Endothelial cell of umbilical vein (primary cell): ENCODE results near the gene ARID5A. TPM values are rescaled to one million over a fixed set of nuclear protein-coding genes. Genes with fewer than 3 reads are reported as not detected.

Experiments
- BruUV-seq: library from RNA; stranded (reverse); fragments of 400-500 nt; replicated peaks from 2 replicates; lab custom pipeline; 2021; lab: Mats Ljungman, UMichigan
- CTCF ChIA-PET: fragments of 300-600, 350-600 bp; sonication (Branson Sonifier 250); formaldehyde crosslinking; loops from one replicate; lab custom pipeline; 2021; ENCODE audit warnings: antibody characterized with exemption, inconsistent platforms; lab: Charles Lee
- POLR2A ChIA-PET: fragments of 300-600, 350-600 bp; sonication (Branson Sonifier 250); formaldehyde crosslinking; loops from one replicate; lab custom pipeline; 2021; ENCODE audit warnings: antibody characterized with exemption, inconsistent platforms; lab: Charles Lee
- DNase-seq: peaks from one replicate; pipeline ENCODE4 v3.0.0-alpha.2; 2011; ENCODE audit warnings: low read depth, low spot score
- FAIRE-seq: peaks from 2 replicates; lab custom pipeline; 2011; peaks lifted over from hg19 to GRCh38; lab: Jason Lieb, UNC
- H2AFZ ChIP-seq: 2 replicates; pipeline ENCODE4 v1.6.0; 2012; ENCODE audit warnings: low read depth, low read length, control low read depth, inconsistent platforms
- H3K27ac ChIP-seq: 2 replicates; pipeline ENCODE4 v1.5.1; 2011; ENCODE audit warnings: low read depth, mild to moderate bottlenecking, control low read depth, low read length, moderate library complexity; ENCODE audit not compliant: insufficient read depth
- H3K27me3 ChIP-seq, 2 experiments: 2 replicates each; pipeline versions ENCODE4 v1.6.0 to v1.6.1; 2011; ENCODE audit warnings: low read length in 2 of 2, mixed read lengths in 1 of 2; ENCODE audit not compliant: control insufficient read depth in 2 of 2, insufficient read depth in 2 of 2
- H3K36me3 ChIP-seq, 2 experiments: 2 replicates in 1 of 2; 3 replicates in 1 of 2; pipeline ENCODE4 v1.5.1; 2011; ENCODE audit warnings: low read length in 2 of 2, mild to moderate bottlenecking in 1 of 2, moderate library complexity in 1 of 2; ENCODE audit not compliant: control insufficient read depth in 2 of 2, insufficient read depth in 2 of 2; ENCODE audit errors: extremely low read depth in 1 of 2
- H3K4me1 ChIP-seq: 3 replicates; pipeline ENCODE4 v1.5.1; 2011; ENCODE audit warnings: mild to moderate bottlenecking, low read length; ENCODE audit not compliant: control insufficient read depth, insufficient read depth; ENCODE audit errors: extremely low read depth
- H3K4me2 ChIP-seq: 2 replicates; pipeline ENCODE4 v1.6.1; 2011; ENCODE audit warnings: low read length, control low read depth, mixed read lengths; ENCODE audit not compliant: insufficient read depth
- H3K4me3 ChIP-seq, 3 experiments: fragments of 200-600 bp in 1 of 3; sonication (generic), shearing (Covaris generic) in 1 of 3; replicated peaks in 1 of 3; 2 replicates each; pipeline ENCODE4 v1.5.1; 2011 to 2016; ENCODE audit warnings: control low read depth in 3 of 3, low read length in 3 of 3, mild to moderate bottlenecking in 2 of 3, inconsistent platforms in 1 of 3, low read depth in 1 of 3, moderate library complexity in 1 of 3; ENCODE audit not compliant: insufficient read depth in 1 of 3
- H3K79me2 ChIP-seq: 2 replicates; pipeline ENCODE4 v1.6.0; 2012; ENCODE audit warnings: low read length, inconsistent platforms; ENCODE audit not compliant: control insufficient read depth, insufficient read depth
- H3K9ac ChIP-seq: replicated peaks from 2 replicates; pipeline ENCODE3; 2011; ENCODE audit warnings: low read length, control low read depth; ENCODE audit not compliant: insufficient read depth; ENCODE audit errors: extremely low read depth
- H3K9me1 ChIP-seq: replicated peaks from 3 replicates; pipeline ENCODE4 v1.6.0; 2011; ENCODE audit warnings: mild to moderate bottlenecking, low read length; ENCODE audit not compliant: control insufficient read depth, insufficient read depth; ENCODE audit errors: extremely low read depth
- H3K9me3 ChIP-seq: replicated peaks from 2 replicates; pipeline ENCODE4 v1.5.1; 2012; ENCODE audit warnings: low read length, inconsistent platforms; ENCODE audit not compliant: control insufficient read depth, insufficient read depth
- H4K20me1 ChIP-seq: replicated peaks from 2 replicates; pipeline ENCODE3; 2011; ENCODE audit warnings: mild to moderate bottlenecking, low read length; ENCODE audit not compliant: control insufficient read depth, insufficient read depth; ENCODE audit errors: extremely low read depth
- CTCF ChIP-seq, 2 donors: IDR thresholded peaks; 1 replicate in 1 of 2; 2 replicates in 1 of 2; pipeline ENCODE4 v1.5.1; 2011; ENCODE audit warnings: low read length in 2 of 2, mild to moderate bottlenecking in 2 of 2, moderate library complexity in 2 of 2, control low read depth in 1 of 2, inconsistent platforms in 1 of 2, low read depth in 1 of 2; ENCODE audit not compliant: insufficient read depth in 1 of 2; ENCODE audit errors: extremely low read depth in 1 of 2
- EZH2 ChIP-seq: IDR thresholded peaks from 2 replicates; pipeline ENCODE4 v1.6.1; 2012; ENCODE audit warnings: borderline replicate concordance, low read depth, mild to moderate bottlenecking, moderate library complexity, low read length, inconsistent platforms; ENCODE audit not compliant: severe bottlenecking
- FOS ChIP-seq: IDR thresholded peaks from 2 replicates; pipeline ENCODE4 v1.6.1; 2011; ENCODE audit warnings: mild to moderate bottlenecking, low read length, moderate library complexity, borderline replicate concordance; ENCODE audit not compliant: insufficient read depth
- GATA2 ChIP-seq: IDR thresholded peaks from 2 replicates; pipeline ENCODE4 v1.7.0; 2011; ENCODE audit warnings: low read depth, mild to moderate bottlenecking, moderate library complexity, mixed read lengths, low read length; ENCODE audit not compliant: insufficient read length, insufficient read depth
- JUN ChIP-seq: IDR thresholded peaks from 2 replicates; pipeline ENCODE4 v1.6.1; 2011; ENCODE audit warnings: borderline replicate concordance, low read depth; ENCODE audit not compliant: insufficient read length, insufficient read depth
- MAX ChIP-seq: IDR thresholded peaks from 2 replicates; pipeline ENCODE4 v1.6.1; 2011; ENCODE audit not compliant: insufficient read depth, insufficient read length
- MYC ChIP-seq: IDR thresholded peaks from one replicate; pipeline ENCODE4 v1.6.1; 2011; ENCODE audit warnings: mild to moderate bottlenecking, low read depth, low read length
- POLR2A ChIP-seq: IDR thresholded peaks from 2 replicates; pipeline ENCODE4 v1.6.1; 2012; ENCODE audit warnings: low read depth, mild to moderate bottlenecking, control low read depth, low read length
- POLR2AphosphoS5 ChIP-seq: IDR thresholded peaks from 2 replicates; pipeline ENCODE4 v1.6.1; 2012; ENCODE audit warnings: low read depth, mild to moderate bottlenecking, control low read depth, low read length, moderate library complexity; ENCODE audit not compliant: insufficient read depth
- dilution Hi-C: fragments of 300-500 bp; cut with MboI; formaldehyde crosslinking; loops from one replicate; pipeline ENCODE4 v1.15.0; 2019; ENCODE audit warnings: low sequenced_read_pairs; ENCODE audit not compliant: extremely low pct_ligation_motif_present
- intact Hi-C: fragments of 100-400 bp; cut with micrococcal nuclease; formaldehyde crosslinking; loops from one replicate; pipeline ENCODE4 v1.10.0; 2022
- polyA plus RNA-seq, 4 experiments: library from polyadenylated mRNA; depleted of rRNA in 3 of 4; stranded (reverse) in 3 of 4; unstranded in 1 of 4; fragments of >200 nt; gene quantifications; 2 replicates each; pipeline versions ENCODE4 v1.2.1 to v1.2.3, GENCODE V29; 2011 to 2012; ENCODE audit warnings: missing spikeins in 1 of 4
- total RNA-seq: library from RNA; stranded (reverse); gene quantifications from 2 replicates; pipeline ENCODE4 v1.2.3, GENCODE V29; 2021

The ARID5A gene
- total and polyA plus RNA-seq, 2 donors (not counting 3 experiments of a cell fraction or from before 2014, with no cell fraction given): 18.0 to 24.7 TPM

- ChIA-PET CTCF (interaction anchor here (1.2 to 1.5 kb wide), 2 partner anchors 8 to 9 kb away, joined by 5 to 6 read pairs; no protein-coding TSS in a partner anchor), POLR2A (no interaction called here)
- DNase-seq (no peak), FAIRE-seq (no peak)
- H3K9me3 ChIP-seq: no peaks in the 10 kb centered on the region
- no peak overlapping the region for H3K4me2 ChIP-seq
- no peak for TF ChIP-seq FOS
- TF ChIP-seq MAX: no peak
- no peak for TF ChIP-seq CTCF (IDR thresholded peaks at IDR 0.05; ENCODE audit: extremely low read depth in 1 of 2, insufficient read depth in 1 of 2, low read depth in 1 of 2, low read length in 2 of 2)
- TF ChIP-seq GATA2: no peak
- no peak overlapping the region for H3K9ac ChIP-seq
- no peaks in the 10 kb centered on the region for H3K9me1 ChIP-seq
- no peaks in the 10 kb centered on the region for H3K27me3 ChIP-seq
- H3K36me3 ChIP-seq: no peaks in the 10 kb centered on the region
- no peaks in the 10 kb centered on the region for H3K4me1 ChIP-seq
- no peak overlapping the region for H3K27ac ChIP-seq
- dilution Hi-C loops (no loop called here), intact Hi-C loops (no loop called here)
- no peak overlapping the region for H3K4me3 ChIP-seq
- no peaks in the 10 kb centered on the region for H4K20me1 ChIP-seq
- no TSS peak for BruUV-seq
- H3K79me2 ChIP-seq: no peaks in the 10 kb centered on the region
- no peak overlapping the region for H2AFZ ChIP-seq
Observed at GRCh38 chr2:96517079-96517478, 19.5 kb upstream of the ARID5A start.

GRCh38 chr2:96520231-96520630 is 16.3 kb upstream of the ARID5A start:
- FAIRE-seq: no peak
- no peak overlapping the region for H3K27ac ChIP-seq
- no peaks in the 10 kb centered on the region for H3K9me1 ChIP-seq
- H3K4me3 ChIP-seq: no peak overlapping the region
- intact Hi-C loops: no loop called here
- CTCF ChIA-PET: interaction anchor here (2.3 kb wide), 1 partner anchor 11 kb away, joined by 8 read pairs; no protein-coding TSS in a partner anchor
- TF ChIP-seq FOS (no peak), EZH2 (no peak), POLR2A (no peak), POLR2AphosphoS5 (no peak), CTCF (IDR thresholded peaks at IDR 0.05; ENCODE audit: extremely low read depth in 1 of 2, insufficient read depth in 1 of 2, low read depth in 1 of 2, low read length in 2 of 2) (no peak), MYC (no peak), JUN (no peak), MAX (no peak), GATA2 (no peak)
- no peaks in the 10 kb centered on the region for H3K4me1 ChIP-seq
- dilution Hi-C loops: no loop called here
- no peak overlapping the region for H2AFZ ChIP-seq
- H3K4me2 ChIP-seq: no peak overlapping the region
- DNase-seq: no peak
- POLR2A ChIA-PET: no interaction called here
- no peaks in the 10 kb centered on the region for H3K27me3 ChIP-seq
- H3K36me3 ChIP-seq: no peaks in the 10 kb centered on the region
- no peaks in the 10 kb centered on the region for H3K9me3 ChIP-seq
- no peak overlapping the region for H3K9ac ChIP-seq
- no TSS peak for BruUV-seq
- no peaks in the 10 kb centered on the region for H4K20me1 ChIP-seq
- H3K79me2 ChIP-seq: no peaks in the 10 kb centered on the region
